HCT116 (cell line): Measurements from ENCODE around the gene LIN9. TPM values are rescaled to one million over a fixed set of nuclear protein-coding genes. Genes with fewer than 3 reads are reported as not detected.

Experiments used
- ATAC-seq: fragments of 200-7000 bp; cut with Tn5 transposase; 2 replicates; pipeline ENCODE4 v1.9.1; 2020; ENCODE audit warnings: mild to moderate bottlenecking, moderate library complexity
- BruUV-seq: library from RNA; stranded (reverse); fragments of 400-500 nt; replicated peaks from 2 replicates; lab custom pipeline; 2021; lab: Mats Ljungman, UMichigan
- CTCF ChIA-PET: fragments of 300-600 bp; sonication (Branson Sonifier 250); formaldehyde crosslinking; loops from one replicate; lab custom pipeline; 2021; ENCODE audit warnings: antibody characterized with exemption; lab: Charles Lee
- POLR2A ChIA-PET: fragments of 300-600, 350-600 bp; sonication (Branson Sonifier 250); formaldehyde crosslinking; loops from one replicate; lab custom pipeline; 2021; ENCODE audit warnings: antibody characterized with exemption; lab: Charles Lee
- RAD21 ChIA-PET, 2 experiments: fragments of 300-600 bp; sonication (Branson Sonifier 250); formaldehyde crosslinking; loops; one replicate each; lab custom pipeline; 2023; ENCODE audit warnings: low total read pairs in 2 of 2; ENCODE audit not compliant: uncharacterized antibody in 2 of 2, unreplicated experiment in 2 of 2, low non-redundant PET in 1 of 2; lab: Charles Lee
- DNase-seq: peaks from one replicate; pipeline ENCODE4 v3.0.0-alpha.2; 2010; ENCODE audit warnings: low read depth, low spot score
- H2AFZ ChIP-seq: fragments of 200-600 bp; shearing (Covaris generic), sonication (generic); 2 replicates; pipeline ENCODE4 v1.6.1; 2017; ENCODE audit warnings: low read depth, mixed run types, mixed read lengths, antibody characterized with exemption, low read length; ENCODE audit not compliant: poor library complexity, severe bottlenecking
- H3K27ac ChIP-seq: 2 replicates; pipeline ENCODE4 v1.5.1; 2012; ENCODE audit warnings: low read depth, low read length
- H3K27me3 ChIP-seq: fragments of 200-600 bp; sonication (generic); 2 replicates; pipeline ENCODE4 v1.6.1; 2016; ENCODE audit warnings: mixed run types, low read length, mixed read lengths; ENCODE audit not compliant: insufficient read depth
- H3K36me3 ChIP-seq, 2 experiments: fragments of 200-500 bp in 1 of 2; fragments of 200-600 bp in 1 of 2; sonication (Bioruptor generic) in 1 of 2; sonication (generic) in 1 of 2; 2 replicates each; pipeline versions ENCODE4 v1.5.1 to v1.6.1; 2014 to 2016; ENCODE audit warnings: low read length in 2 of 2, inconsistent platforms in 1 of 2, mixed read lengths in 1 of 2, mixed run types in 1 of 2; ENCODE audit not compliant: insufficient read depth in 2 of 2, control insufficient read depth in 1 of 2
- H3K4me1 ChIP-seq, 2 experiments: fragments of 200-600 bp in 1 of 2; sonication (generic) in 1 of 2; 2 replicates each; pipeline versions ENCODE4 v1.5.1 to v1.6.1; 2012 to 2017; ENCODE audit warnings: low read length in 2 of 2, inconsistent platforms in 1 of 2, mild to moderate bottlenecking in 1 of 2, mixed read lengths in 1 of 2, mixed run types in 1 of 2, moderate library complexity in 1 of 2; ENCODE audit not compliant: insufficient read depth in 2 of 2, control insufficient read depth in 1 of 2
- H3K4me2 ChIP-seq: fragments of 200-600 bp; sonication (generic); 2 replicates; pipeline ENCODE4 v1.6.1; 2017; ENCODE audit warnings: mixed run types, low read length, mixed read lengths
- H3K4me3 ChIP-seq, 2 experiments: fragments of 200-600 bp in 1 of 2; sonication (generic) in 1 of 2; replicated peaks in 1 of 2; 2 replicates each; pipeline ENCODE4 v1.5.1; 2011 to 2016; ENCODE audit warnings: low read length in 2 of 2, control low read depth in 1 of 2, low read depth in 1 of 2, mild to moderate bottlenecking in 1 of 2, mixed read lengths in 1 of 2, mixed run types in 1 of 2
- H3K79me2 ChIP-seq: fragments of 200-600 bp; sonication (generic); 2 replicates; pipeline ENCODE4 v1.6.1; 2017; ENCODE audit warnings: mild to moderate bottlenecking, mixed run types, low read length, moderate library complexity, mixed read lengths; ENCODE audit not compliant: insufficient read depth
- H3K9ac ChIP-seq: fragments of 200-600 bp; sonication (generic); 2 replicates; pipeline ENCODE4 v1.6.1; 2016; ENCODE audit warnings: low read length, mixed read lengths
- H3K9me2 ChIP-seq: fragments of 200-600 bp; sonication (generic), shearing (Covaris generic); 2 replicates; pipeline ENCODE4 v1.6.1; 2017; ENCODE audit warnings: mixed run types, mild to moderate bottlenecking, moderate library complexity; ENCODE audit not compliant: insufficient read depth
- H3K9me3 ChIP-seq, 2 experiments: fragments of 200-500 bp in 1 of 2; fragments of 200-600 bp in 1 of 2; sonication (Bioruptor generic) in 1 of 2; sonication (generic) in 1 of 2; 2 replicates each; pipeline ENCODE4 v1.6.1; 2014 to 2017; ENCODE audit warnings: low read length in 2 of 2, mixed read lengths in 2 of 2, inconsistent platforms in 1 of 2, low read depth in 1 of 2, mild to moderate bottlenecking in 1 of 2, mixed run types in 1 of 2, moderate library complexity in 1 of 2; ENCODE audit not compliant: control insufficient read depth in 1 of 2, insufficient read depth in 1 of 2
- H4K20me1 ChIP-seq: fragments of 200-600 bp; sonication (generic), shearing (Covaris generic); 2 replicates; pipeline ENCODE4 v1.6.1; 2017; ENCODE audit warnings: mixed run types, mild to moderate bottlenecking, moderate library complexity; ENCODE audit not compliant: insufficient read depth
- CEBPB ChIP-seq: IDR thresholded peaks from 2 replicates; pipeline ENCODE4 v1.6.1; 2012; ENCODE audit warnings: low read depth
- CTCF ChIP-seq, 3 experiments: fragments of 200-600 bp in 1 of 3; sonication (generic) in 1 of 3; IDR thresholded peaks in 2 of 3; conservative IDR thresholded peaks in 1 of 3; 2 replicates each; pipeline ENCODE4 v1.5.1; 2012 to 2017; ENCODE audit warnings: low read depth in 2 of 3, low read length in 2 of 3, antibody characterized with exemption in 1 of 3, borderline replicate concordance in 1 of 3, control low read depth in 1 of 3, mild to moderate bottlenecking in 1 of 3, mixed read lengths in 1 of 3, mixed run types in 1 of 3, moderate library complexity in 1 of 3; ENCODE audit not compliant: insufficient read depth in 1 of 3
- EZH2 ChIP-seq: fragments of 200-600 bp; sonication (generic); IDR thresholded peaks from 2 replicates; pipeline ENCODE4 v1.6.1; 2017; ENCODE audit warnings: antibody characterized with exemption, mixed run types
- FOSL1 ChIP-seq: IDR thresholded peaks from 2 replicates; pipeline ENCODE4 v1.6.1; 2012; ENCODE audit warnings: low read depth
- JUND ChIP-seq: IDR thresholded peaks from 2 replicates; pipeline ENCODE4 v1.6.1; 2012
- SIN3A ChIP-seq: IDR thresholded peaks from 2 replicates; pipeline ENCODE4 v1.6.1; 2012; ENCODE audit warnings: low read depth
- SRF ChIP-seq: IDR thresholded peaks from 2 replicates; pipeline ENCODE4 v1.6.1; 2012; ENCODE audit warnings: low read depth
- TCF7L2 ChIP-seq: IDR thresholded peaks from 2 replicates; pipeline ENCODE4 v1.7.0; 2011; ENCODE audit warnings: borderline replicate concordance, inconsistent platforms; ENCODE audit not compliant: insufficient read depth, insufficient read length; ENCODE audit errors: extremely low read depth
- ZBTB33 ChIP-seq: IDR thresholded peaks from 2 replicates; pipeline ENCODE4 v1.6.1; 2011; ENCODE audit warnings: mild to moderate bottlenecking, low read length, moderate library complexity; ENCODE audit not compliant: insufficient replicate concordance; ENCODE audit errors: extremely low read depth
- ZFX ChIP-seq: fragments of 450-650 bp; IDR thresholded peaks from 2 replicates; pipeline ENCODE4 v1.6.1; 2017
- ZNF274 ChIP-seq: fragments of 200-500 bp; sonication (Bioruptor generic); IDR thresholded peaks from 2 replicates; pipeline ENCODE4 v1.6.1; 2014; ENCODE audit warnings: mild to moderate bottlenecking, low read depth, low read length, inconsistent platforms
- intact Hi-C: fragments of 100-400 bp; cut with micrococcal nuclease; formaldehyde crosslinking; loops from 2 replicates; pipeline ENCODE4 v1.10.0; 2022
- total RNA-seq: library from RNA; stranded (reverse); gene quantifications from one replicate; pipeline ENCODE4 v1.2.1, GENCODE V29; 2021; ENCODE audit not compliant: unreplicated experiment
- TF ChIP-seq, protein P1 (sequence below): IDR thresholded peaks from 2 replicates; pipeline ENCODE4 v1.6.1; 2012
- TF ChIP-seq, protein P2 (sequence below): IDR thresholded peaks from 2 replicates; pipeline ENCODE4 v1.6.1; 2012

Gene LIN9
- total RNA-seq, 1 experiment from 2014 or later = 9.3 TPM

GRCh38 chr1:226327761-226328162, 18.8 kb upstream of the LIN9 start:
- no TSS peak for BruUV-seq
- H3K27ac ChIP-seq = no peak overlapping the region
- no peak for ATAC-seq
- intact Hi-C loops = no loop called here
- TF ChIP-seq, protein P1, sequence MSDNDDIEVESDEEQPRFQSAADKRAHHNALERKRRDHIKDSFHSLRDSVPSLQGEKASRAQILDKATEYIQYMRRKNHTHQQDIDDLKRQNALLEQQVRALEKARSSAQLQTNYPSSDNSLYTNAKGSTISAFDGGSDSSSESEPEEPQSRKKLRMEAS = no peak
- TF ChIP-seq, all 23 proteins: peak for 0
- DNase-seq = no peak
- ChIA-PET CTCF (no interaction called here), RAD21 (no interaction called here), POLR2A (no interaction called here)
- Histone ChIP-seq H2AFZ (no peak overlapping the region), H3K4me2 (no peak overlapping the region), H3K79me2 (no peaks in the 10 kb centered on the region), H3K9me3 (no peaks in the 10 kb centered on the region), H3K9me2 (no peaks in the 10 kb centered on the region), H3K4me1 (peaks cover 2 to 13% of the 10 kb centered on the region in 2 experiments; a peak in 2 of 4 replicates), H4K20me1 (no peaks in the 10 kb centered on the region), H3K27me3 (no peaks in the 10 kb centered on the region), H3K4me3 (no peak overlapping the region), H3K9ac (no peak overlapping the region), H3K36me3 (no peaks in the 10 kb centered on the region)

DNA sequence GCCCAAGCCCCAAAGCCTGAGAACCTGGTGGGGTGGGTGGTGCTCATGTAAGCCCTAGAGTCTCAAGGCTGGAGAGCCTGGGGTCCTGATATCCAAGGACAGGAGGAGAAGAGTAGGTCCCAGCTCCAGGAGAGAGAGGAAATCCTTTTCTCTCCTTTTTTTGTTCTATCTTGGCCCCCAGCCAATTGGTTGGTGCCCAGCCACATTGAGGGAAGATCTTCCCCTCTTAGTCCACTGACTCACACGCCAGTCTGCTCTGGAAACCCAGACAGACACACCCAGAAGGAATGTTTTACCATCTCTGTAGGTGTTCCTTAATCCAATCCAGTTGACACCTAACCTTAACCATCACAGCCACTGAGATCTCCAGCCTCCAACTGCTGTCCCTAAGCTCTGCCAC, 16.2 kb upstream of the LIN9 start:
- intact Hi-C loops = no loop called here
- CTCF ChIA-PET = interaction anchor here (1.1 kb wide), 1 partner anchor 131 kb away, joined by 3 read pairs; no protein-coding TSS in a partner anchor
- Histone ChIP-seq H3K4me3 (no peak overlapping the region), H3K27ac (no peak overlapping the region), H3K27me3 (no peaks in the 10 kb centered on the region), H3K9me2 (no peaks in the 10 kb centered on the region), H3K36me3 (no peaks in the 10 kb centered on the region), H3K79me2 (no peaks in the 10 kb centered on the region), H4K20me1 (no peaks in the 10 kb centered on the region), H3K9ac (no peak overlapping the region), H3K4me2 (no peak overlapping the region), H2AFZ (no peak overlapping the region), H3K9me3 (no peaks in the 10 kb centered on the region), H3K4me1 (peaks cover 0 to 12% of the 10 kb centered on the region in 2 experiments; a peak in 1 of 4 replicates)
- POLR2A ChIA-PET = no interaction called here
- RAD21 ChIA-PET = no interaction called here
- TF ChIP-seq CTCF (IDR thresholded peaks at IDR 0.05 in 2 of 3, conservative IDR thresholded peaks at IDR 0.05 in 1 of 3; ENCODE audit: borderline replicate concordance in 1 of 3, insufficient read depth in 1 of 3, low read depth in 2 of 3, low read length in 2 of 3) = no peak
- no peak for TF ChIP-seq CEBPB
- TF ChIP-seq ZFX = no peak
- TF ChIP-seq, protein P1 = no peak
- TF ChIP-seq ZNF274 = no peak
- TF ChIP-seq, protein P2, sequence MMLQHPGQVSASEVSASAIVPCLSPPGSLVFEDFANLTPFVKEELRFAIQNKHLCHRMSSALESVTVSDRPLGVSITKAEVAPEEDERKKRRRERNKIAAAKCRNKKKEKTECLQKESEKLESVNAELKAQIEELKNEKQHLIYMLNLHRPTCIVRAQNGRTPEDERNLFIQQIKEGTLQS = no peak
- TF ChIP-seq FOSL1 = no peak
- no peak for TF ChIP-seq TCF7L2
- no peak for TF ChIP-seq SIN3A
- TF ChIP-seq EZH2 = no peak
- TF ChIP-seq ZBTB33 = no peak
- no peak for TF ChIP-seq JUND
- TF ChIP-seq SRF = no peak
- BruUV-seq = no TSS peak
- ATAC-seq (peak; percentile 36), DNase-seq (no peak)
